Thyroid gland (tissue), 4 donors: ENCODE data around the gene ZNF507. TPM values are rescaled to one million over a fixed set of nuclear protein-coding genes. Genes with fewer than 3 reads are reported as not detected.

Experiments
- DNase-seq, 2 donors: peaks; one replicate each; pipeline ENCODE4 v3.0.0-alpha.2; 2019
- H3K27ac ChIP-seq, 3 donors: fragments of 200-600 bp; sonication (generic); 1 replicate in 2 of 3; 2 replicates in 1 of 3; pipeline ENCODE4 v1.5.1; 2016 to 2019; ENCODE audit warnings: mild to moderate bottlenecking in 1 of 3, moderate library complexity in 1 of 3
- H3K27me3 ChIP-seq: fragments of 200-600 bp; sonication (generic); one replicate; pipeline ENCODE4 v1.5.1; 2019
- H3K36me3 ChIP-seq, 2 donors: fragments of 200-600 bp; sonication (generic); one replicate each; pipeline ENCODE4 v1.5.1; 2016 to 2019
- H3K4me1 ChIP-seq, 2 donors: fragments of 200-600 bp; sonication (generic); one replicate each; pipeline ENCODE4 v1.5.1; 2017 to 2019
- H3K4me3 ChIP-seq, 3 donors: fragments of 200-600 bp; sonication (generic); replicated peaks in 1 of 3; 1 replicate in 2 of 3; 2 replicates in 1 of 3; pipeline ENCODE4 v1.5.1; 2016; ENCODE audit warnings: mild to moderate bottlenecking in 1 of 3
- H3K9me3 ChIP-seq: fragments of 200-600 bp; sonication (generic); one replicate; pipeline ENCODE4 v1.5.1; 2017
- POLR2A ChIP-seq, 2 donors: fragments of 450-650 bp; IDR thresholded peaks; one replicate each; pipeline ENCODE4 v1.6.1; 2017; ENCODE audit warnings: antibody characterized with exemption in 2 of 2, mild to moderate bottlenecking in 2 of 2, moderate library complexity in 1 of 2
- whole genome bisulfite sequencing, 2 donors: methylation state at CpG; one replicate each; pipeline ENCODE4 v1.1.5; 2017; 5-methylcytosine and 5-hydroxymethylcytosine counted together
- intact Hi-C: fragments of 100-400 bp; cut with DNase I; formaldehyde crosslinking; loops from one replicate; pipeline ENCODE4 v1.15.1; 2023
- total RNA-seq, 4 donors: library from RNA; depleted of rRNA; stranded (reverse); fragments of >200 nt; gene quantifications; one replicate each; pipeline ENCODE4 v1.2.3, GENCODE V29; 2016
- TF ChIP-seq, protein P1 (sequence below), 6 experiments: fragments of 200-600 bp in 3 of 6; fragments of 450-650 bp in 3 of 6; sonication (generic) in 3 of 6; IDR thresholded peaks; one replicate each; pipeline ENCODE4 v1.5.1; 2016 to 2019; ENCODE audit warnings: antibody characterized with exemption in 6 of 6, mild to moderate bottlenecking in 2 of 6, inconsistent platforms in 1 of 6, moderate library complexity in 1 of 6

The ZNF507 gene
- total RNA-seq, 4 donors from 2014 or later = 28.6 to 46.9 (median 38.0) TPM

DNA sequence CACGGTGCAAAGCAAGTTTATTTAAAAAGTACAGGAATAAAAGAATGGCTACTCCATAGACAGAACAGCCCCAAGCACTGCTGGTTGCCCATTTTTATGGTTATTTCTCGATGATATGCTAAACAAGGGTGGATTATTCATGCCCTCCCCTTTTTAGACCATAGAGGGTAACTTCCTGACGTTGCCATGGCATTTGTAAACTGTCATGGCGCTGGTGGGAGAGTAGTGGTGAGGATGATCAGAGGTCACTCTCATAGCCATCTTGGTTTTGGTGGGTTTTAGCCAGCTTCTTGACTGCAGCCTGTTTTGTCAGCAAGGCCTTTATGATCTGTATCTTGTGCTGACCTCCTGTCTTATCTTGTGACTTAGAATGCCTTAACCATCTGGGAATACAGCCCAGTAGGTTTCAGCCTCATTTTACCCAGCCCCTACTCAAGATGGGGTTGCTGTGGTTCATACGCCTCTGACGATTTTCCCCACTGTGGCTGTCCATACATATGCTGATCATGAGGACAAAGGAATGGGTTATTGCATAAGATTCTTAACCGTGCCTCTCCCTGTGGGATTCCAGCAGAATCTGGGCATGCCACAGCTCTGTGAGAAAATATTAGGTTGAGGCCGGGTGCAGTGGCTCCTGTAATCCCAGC, 36.9 kb upstream of the ZNF507 start:
- Histone ChIP-seq H3K4me1 (no peaks in the 10 kb centered on the region), H3K36me3 (no peaks in the 10 kb centered on the region), H3K9me3 (no peaks in the 10 kb centered on the region), H3K27ac (no peak overlapping the region), H3K27me3 (no peaks in the 10 kb centered on the region), H3K4me3 (no peak overlapping the region)
- DNase-seq = no peak
- intact Hi-C loops = no loop called here
- TF ChIP-seq POLR2A (IDR thresholded peaks at IDR 0.05) = no peak
- TF ChIP-seq, protein P1, sequence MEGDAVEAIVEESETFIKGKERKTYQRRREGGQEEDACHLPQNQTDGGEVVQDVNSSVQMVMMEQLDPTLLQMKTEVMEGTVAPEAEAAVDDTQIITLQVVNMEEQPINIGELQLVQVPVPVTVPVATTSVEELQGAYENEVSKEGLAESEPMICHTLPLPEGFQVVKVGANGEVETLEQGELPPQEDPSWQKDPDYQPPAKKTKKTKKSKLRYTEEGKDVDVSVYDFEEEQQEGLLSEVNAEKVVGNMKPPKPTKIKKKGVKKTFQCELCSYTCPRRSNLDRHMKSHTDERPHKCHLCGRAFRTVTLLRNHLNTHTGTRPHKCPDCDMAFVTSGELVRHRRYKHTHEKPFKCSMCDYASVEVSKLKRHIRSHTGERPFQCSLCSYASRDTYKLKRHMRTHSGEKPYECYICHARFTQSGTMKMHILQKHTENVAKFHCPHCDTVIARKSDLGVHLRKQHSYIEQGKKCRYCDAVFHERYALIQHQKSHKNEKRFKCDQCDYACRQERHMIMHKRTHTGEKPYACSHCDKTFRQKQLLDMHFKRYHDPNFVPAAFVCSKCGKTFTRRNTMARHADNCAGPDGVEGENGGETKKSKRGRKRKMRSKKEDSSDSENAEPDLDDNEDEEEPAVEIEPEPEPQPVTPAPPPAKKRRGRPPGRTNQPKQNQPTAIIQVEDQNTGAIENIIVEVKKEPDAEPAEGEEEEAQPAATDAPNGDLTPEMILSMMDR (IDR thresholded peaks at IDR 0.05) = no peak
- WGBS, 2 donors = 69 to 71% methylated on average over 8 of the region's 8 CpGs

DNA sequence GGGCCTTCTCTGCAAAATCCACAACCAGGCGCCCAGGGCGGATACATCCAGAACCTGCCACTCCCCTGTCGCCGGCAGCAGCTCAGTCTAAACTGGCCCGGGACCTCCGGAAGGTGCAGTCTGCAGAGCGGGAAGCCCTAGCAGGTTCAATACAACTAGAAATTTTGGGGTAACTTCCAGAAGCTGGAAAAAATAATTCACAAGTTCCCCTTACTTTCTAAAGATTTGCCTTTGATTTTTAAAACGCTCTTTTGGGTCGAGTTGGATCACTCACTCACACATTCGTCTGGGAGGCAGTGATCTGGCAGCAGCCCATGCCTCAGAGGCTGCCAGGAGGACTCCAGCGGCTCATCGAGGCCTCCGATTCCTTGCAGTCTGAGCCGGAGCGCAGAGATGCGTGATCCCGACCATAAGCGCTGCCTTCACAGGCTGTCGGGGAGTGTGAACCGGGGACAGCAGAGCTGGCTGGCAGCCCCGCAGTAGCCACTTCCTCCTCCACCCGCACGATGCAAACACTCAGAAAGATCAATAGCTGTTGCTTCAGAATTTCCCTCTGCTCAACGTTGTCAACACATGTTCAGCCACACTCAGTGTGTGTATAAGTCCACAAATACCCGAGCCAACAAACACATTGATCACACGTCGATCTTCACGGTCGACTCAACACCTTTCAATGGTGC, 35.6 kb upstream of the ZNF507 start:
- intact Hi-C loops = no loop called here

DNA sequence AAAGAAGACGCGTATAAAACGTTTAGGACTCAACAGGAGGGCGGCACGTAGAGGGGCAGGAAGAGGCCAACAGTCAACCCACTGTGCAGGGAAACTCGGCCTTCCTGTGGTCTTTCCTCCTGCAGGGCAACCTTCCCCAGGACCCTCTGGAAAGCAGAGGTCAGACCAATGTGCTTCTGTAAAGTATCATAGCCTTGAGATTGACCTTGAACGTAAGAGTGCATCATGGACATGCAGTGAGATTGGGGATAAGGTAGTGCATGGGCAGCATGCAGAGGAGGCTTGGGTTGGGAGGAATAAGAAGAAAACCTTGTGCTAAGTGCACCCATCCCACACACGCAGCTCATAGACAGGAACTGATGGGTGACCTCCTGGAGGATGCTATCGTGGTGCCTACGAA, 34.0 kb upstream of the ZNF507 start:
- Histone ChIP-seq H3K36me3 (no peaks in the 10 kb centered on the region), H3K27me3 (no peaks in the 10 kb centered on the region), H3K9me3 (no peaks in the 10 kb centered on the region), H3K4me1 (no peaks in the 10 kb centered on the region), H3K27ac (no peak overlapping the region), H3K4me3 (no peak overlapping the region)
- TF ChIP-seq POLR2A (IDR thresholded peaks at IDR 0.05) = no peak
- TF ChIP-seq, protein P1 (IDR thresholded peaks at IDR 0.05) = no peak
- WGBS, 2 donors = 89 to 92% methylated on average over 10 of the region's 10 CpGs
- intact Hi-C loops = no loop called here
- no peak for DNase-seq

More for the DNA sequence above, 35.6 kb upstream of the ZNF507 start:
- Histone ChIP-seq H3K4me1 (no peaks in the 10 kb centered on the region), H3K27me3 (no peaks in the 10 kb centered on the region), H3K27ac (no peak overlapping the region), H3K36me3 (no peaks in the 10 kb centered on the region), H3K9me3 (no peaks in the 10 kb centered on the region), H3K4me3 (no peak overlapping the region)
- no peak for TF ChIP-seq POLR2A (IDR thresholded peaks at IDR 0.05)
- TF ChIP-seq, protein P1 (IDR thresholded peaks at IDR 0.05) = no peak
- no peak for DNase-seq
- WGBS, 2 donors = 73 to 81% methylated on average over 29 of the region's 29 CpGs

DNA sequence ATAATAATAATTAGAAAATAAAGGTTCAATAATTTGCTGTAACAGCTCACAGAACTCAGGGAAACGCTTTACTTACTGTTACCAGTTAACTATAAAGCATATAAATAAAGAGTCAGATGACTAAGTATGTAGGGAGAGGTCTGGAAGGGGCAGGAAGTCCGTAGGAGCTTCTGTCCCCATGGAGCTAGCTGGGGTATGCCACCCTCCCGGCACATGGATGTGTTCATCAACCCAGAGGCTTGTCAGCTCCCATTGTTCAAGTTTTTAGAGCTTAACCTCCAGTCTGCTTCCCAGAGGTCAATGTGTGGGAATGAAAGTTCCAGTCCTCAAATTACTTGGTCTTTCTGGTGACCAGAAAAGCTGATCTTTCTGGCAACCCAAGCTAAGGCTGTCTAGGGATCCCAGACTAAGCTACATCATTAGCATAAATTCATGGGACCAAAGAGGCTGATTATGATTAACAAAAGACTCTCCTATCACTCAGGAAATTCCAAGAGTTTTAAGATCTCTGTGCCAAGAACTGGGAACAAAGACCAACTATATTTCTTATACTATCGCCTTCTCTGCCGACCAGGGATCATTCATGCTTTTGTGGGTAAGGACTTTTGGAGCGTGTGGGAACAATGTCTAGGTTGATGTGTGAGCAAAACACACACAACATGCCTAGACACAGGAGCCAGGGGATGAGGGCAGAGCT, 31.7 kb upstream of the ZNF507 start:
- Histone ChIP-seq H3K27ac (no peak overlapping the region), H3K4me3 (no peak overlapping the region), H3K36me3 (no peaks in the 10 kb centered on the region), H3K9me3 (no peaks in the 10 kb centered on the region), H3K4me1 (no peaks in the 10 kb centered on the region), H3K27me3 (no peaks in the 10 kb centered on the region)
- no peak for DNase-seq
- intact Hi-C loops = no loop called here
- 63 to 64% methylated on average over 6 of the region's 6 CpGs for WGBS, 2 donors
- TF ChIP-seq POLR2A (IDR thresholded peaks at IDR 0.05) = no peak
- TF ChIP-seq, protein P1 (IDR thresholded peaks at IDR 0.05) = no peak

DNA sequence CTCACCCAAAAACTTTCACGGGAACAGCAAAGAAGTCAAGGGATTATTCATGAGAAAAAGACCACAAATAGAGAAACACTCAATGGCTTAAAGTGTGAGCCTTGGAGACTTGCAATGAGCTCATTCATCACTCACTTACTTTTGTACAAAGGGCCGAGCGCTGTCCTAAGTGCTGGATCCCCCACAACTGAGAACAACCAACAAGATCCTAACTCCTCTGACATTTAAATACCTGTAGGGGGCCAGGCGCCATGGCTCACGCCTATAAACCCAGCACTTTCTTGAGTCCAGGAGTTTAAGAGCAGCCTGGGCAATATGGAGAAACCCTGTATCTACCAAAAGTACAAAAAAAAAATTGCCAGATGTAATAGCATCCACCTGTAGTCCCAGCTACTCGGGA, 29.4 kb upstream of the ZNF507 start:
- Histone ChIP-seq H3K9me3 (no peaks in the 10 kb centered on the region), H3K36me3 (no peaks in the 10 kb centered on the region), H3K4me3 (no peak overlapping the region), H3K27me3 (no peaks in the 10 kb centered on the region), H3K4me1 (no peaks in the 10 kb centered on the region), H3K27ac (no peak overlapping the region)
- TF ChIP-seq, protein P1 (IDR thresholded peaks at IDR 0.05) = no peak
- no peak for TF ChIP-seq POLR2A (IDR thresholded peaks at IDR 0.05)
- no peak for DNase-seq
- WGBS, 2 donors = 71 to 78% methylated on average over 6 of the region's 6 CpGs
- intact Hi-C loops = no loop called here
